Endothelial cell of umbilical vein (primary cell): Measurements from ENCODE around the gene EHMT1. TPM values are rescaled to one million over a fixed set of nuclear protein-coding genes. Genes with fewer than 3 reads are reported as not detected.

Experiments used
- BruUV-seq: library from RNA; stranded (reverse); fragments of 400-500 nt; replicated peaks from 2 replicates; lab custom pipeline; 2021; lab: Mats Ljungman, UMichigan
- CTCF ChIA-PET: fragments of 300-600, 350-600 bp; sonication (Branson Sonifier 250); formaldehyde crosslinking; loops from one replicate; lab custom pipeline; 2021; ENCODE audit warnings: antibody characterized with exemption, inconsistent platforms; lab: Charles Lee
- POLR2A ChIA-PET: fragments of 300-600, 350-600 bp; sonication (Branson Sonifier 250); formaldehyde crosslinking; loops from one replicate; lab custom pipeline; 2021; ENCODE audit warnings: antibody characterized with exemption, inconsistent platforms; lab: Charles Lee
- DNase-seq: peaks from one replicate; pipeline ENCODE4 v3.0.0-alpha.2; 2011; ENCODE audit warnings: low read depth, low spot score
- FAIRE-seq: peaks from 2 replicates; lab custom pipeline; 2011; peaks lifted over from hg19 to GRCh38; lab: Jason Lieb, UNC
- H2AFZ ChIP-seq: 2 replicates; pipeline ENCODE4 v1.6.0; 2012; ENCODE audit warnings: low read depth, low read length, control low read depth, inconsistent platforms
- H3K27ac ChIP-seq: 2 replicates; pipeline ENCODE4 v1.5.1; 2011; ENCODE audit warnings: low read depth, mild to moderate bottlenecking, control low read depth, low read length, moderate library complexity; ENCODE audit not compliant: insufficient read depth
- H3K27me3 ChIP-seq, 2 experiments: 2 replicates each; pipeline versions ENCODE4 v1.6.0 to v1.6.1; 2011; ENCODE audit warnings: low read length in 2 of 2, mixed read lengths in 1 of 2; ENCODE audit not compliant: control insufficient read depth in 2 of 2, insufficient read depth in 2 of 2
- H3K36me3 ChIP-seq, 2 experiments: 2 replicates in 1 of 2; 3 replicates in 1 of 2; pipeline ENCODE4 v1.5.1; 2011; ENCODE audit warnings: low read length in 2 of 2, mild to moderate bottlenecking in 1 of 2, moderate library complexity in 1 of 2; ENCODE audit not compliant: control insufficient read depth in 2 of 2, insufficient read depth in 2 of 2; ENCODE audit errors: extremely low read depth in 1 of 2
- H3K4me1 ChIP-seq: 3 replicates; pipeline ENCODE4 v1.5.1; 2011; ENCODE audit warnings: mild to moderate bottlenecking, low read length; ENCODE audit not compliant: control insufficient read depth, insufficient read depth; ENCODE audit errors: extremely low read depth
- H3K4me2 ChIP-seq: 2 replicates; pipeline ENCODE4 v1.6.1; 2011; ENCODE audit warnings: low read length, control low read depth, mixed read lengths; ENCODE audit not compliant: insufficient read depth
- H3K4me3 ChIP-seq, 3 experiments: fragments of 200-600 bp in 1 of 3; sonication (generic), shearing (Covaris generic) in 1 of 3; replicated peaks in 1 of 3; 2 replicates each; pipeline ENCODE4 v1.5.1; 2011 to 2016; ENCODE audit warnings: control low read depth in 3 of 3, low read length in 3 of 3, mild to moderate bottlenecking in 2 of 3, inconsistent platforms in 1 of 3, low read depth in 1 of 3, moderate library complexity in 1 of 3; ENCODE audit not compliant: insufficient read depth in 1 of 3
- H3K79me2 ChIP-seq: 2 replicates; pipeline ENCODE4 v1.6.0; 2012; ENCODE audit warnings: low read length, inconsistent platforms; ENCODE audit not compliant: control insufficient read depth, insufficient read depth
- H3K9ac ChIP-seq: replicated peaks from 2 replicates; pipeline ENCODE3; 2011; ENCODE audit warnings: low read length, control low read depth; ENCODE audit not compliant: insufficient read depth; ENCODE audit errors: extremely low read depth
- H3K9me1 ChIP-seq: replicated peaks from 3 replicates; pipeline ENCODE4 v1.6.0; 2011; ENCODE audit warnings: mild to moderate bottlenecking, low read length; ENCODE audit not compliant: control insufficient read depth, insufficient read depth; ENCODE audit errors: extremely low read depth
- H3K9me3 ChIP-seq: replicated peaks from 2 replicates; pipeline ENCODE4 v1.5.1; 2012; ENCODE audit warnings: low read length, inconsistent platforms; ENCODE audit not compliant: control insufficient read depth, insufficient read depth
- H4K20me1 ChIP-seq: replicated peaks from 2 replicates; pipeline ENCODE3; 2011; ENCODE audit warnings: mild to moderate bottlenecking, low read length; ENCODE audit not compliant: control insufficient read depth, insufficient read depth; ENCODE audit errors: extremely low read depth
- EZH2 ChIP-seq: IDR thresholded peaks from 2 replicates; pipeline ENCODE4 v1.6.1; 2012; ENCODE audit warnings: borderline replicate concordance, low read depth, mild to moderate bottlenecking, moderate library complexity, low read length, inconsistent platforms; ENCODE audit not compliant: severe bottlenecking
- FOS ChIP-seq: IDR thresholded peaks from 2 replicates; pipeline ENCODE4 v1.6.1; 2011; ENCODE audit warnings: mild to moderate bottlenecking, low read length, moderate library complexity, borderline replicate concordance; ENCODE audit not compliant: insufficient read depth
- GATA2 ChIP-seq: IDR thresholded peaks from 2 replicates; pipeline ENCODE4 v1.7.0; 2011; ENCODE audit warnings: low read depth, mild to moderate bottlenecking, moderate library complexity, mixed read lengths, low read length; ENCODE audit not compliant: insufficient read length, insufficient read depth
- JUN ChIP-seq: IDR thresholded peaks from 2 replicates; pipeline ENCODE4 v1.6.1; 2011; ENCODE audit warnings: borderline replicate concordance, low read depth; ENCODE audit not compliant: insufficient read length, insufficient read depth
- MYC ChIP-seq: IDR thresholded peaks from one replicate; pipeline ENCODE4 v1.6.1; 2011; ENCODE audit warnings: mild to moderate bottlenecking, low read depth, low read length
- POLR2A ChIP-seq: IDR thresholded peaks from 2 replicates; pipeline ENCODE4 v1.6.1; 2012; ENCODE audit warnings: low read depth, mild to moderate bottlenecking, control low read depth, low read length
- POLR2AphosphoS5 ChIP-seq: IDR thresholded peaks from 2 replicates; pipeline ENCODE4 v1.6.1; 2012; ENCODE audit warnings: low read depth, mild to moderate bottlenecking, control low read depth, low read length, moderate library complexity; ENCODE audit not compliant: insufficient read depth
- dilution Hi-C: fragments of 300-500 bp; cut with MboI; formaldehyde crosslinking; loops from one replicate; pipeline ENCODE4 v1.15.0; 2019; ENCODE audit warnings: low sequenced_read_pairs; ENCODE audit not compliant: extremely low pct_ligation_motif_present
- intact Hi-C: fragments of 100-400 bp; cut with micrococcal nuclease; formaldehyde crosslinking; loops from one replicate; pipeline ENCODE4 v1.10.0; 2022
- polyA plus RNA-seq, 4 experiments: library from polyadenylated mRNA; depleted of rRNA in 3 of 4; stranded (reverse) in 3 of 4; unstranded in 1 of 4; fragments of >200 nt; gene quantifications; 2 replicates each; pipeline versions ENCODE4 v1.2.1 to v1.2.3, GENCODE V29; 2011 to 2012; ENCODE audit warnings: missing spikeins in 1 of 4
- total RNA-seq: library from RNA; stranded (reverse); gene quantifications from 2 replicates; pipeline ENCODE4 v1.2.3, GENCODE V29; 2021
- TF ChIP-seq, protein P1 (sequence below): IDR thresholded peaks from 2 replicates; pipeline ENCODE4 v1.6.1; 2011; ENCODE audit not compliant: insufficient read depth, insufficient read length
- TF ChIP-seq, protein P2 (sequence below), 2 donors: IDR thresholded peaks; 1 replicate in 1 of 2; 2 replicates in 1 of 2; pipeline ENCODE4 v1.5.1; 2011; ENCODE audit warnings: low read length in 2 of 2, mild to moderate bottlenecking in 2 of 2, moderate library complexity in 2 of 2, control low read depth in 1 of 2, inconsistent platforms in 1 of 2, low read depth in 1 of 2; ENCODE audit not compliant: insufficient read depth in 1 of 2; ENCODE audit errors: extremely low read depth in 1 of 2

The EHMT1 gene
- total and polyA plus RNA-seq, 2 donors (not counting 3 experiments of a cell fraction or from before 2014, with no cell fraction given), result 48.2 to 104 TPM

DNA sequence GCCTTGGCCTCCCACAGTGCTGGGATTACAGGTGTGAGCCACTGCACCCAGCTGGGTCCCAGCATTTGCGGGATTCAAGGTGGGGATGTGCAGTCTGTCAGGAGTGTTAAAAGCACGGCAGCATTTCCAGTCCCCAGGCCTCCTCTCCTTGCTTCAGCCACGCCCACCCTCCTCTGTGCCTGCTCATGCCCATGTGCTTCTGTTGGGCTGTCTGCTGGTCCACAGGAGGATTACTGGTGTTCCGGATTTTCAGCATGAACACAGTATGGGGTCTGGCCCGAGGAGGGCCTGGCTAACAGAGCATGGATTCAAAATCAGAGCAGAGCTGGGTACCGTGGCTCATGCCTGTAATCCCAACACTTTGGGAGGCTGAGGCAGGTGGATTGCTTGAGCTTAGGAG, 7.9 kb upstream of the EHMT1 start:
- no peaks in the 10 kb centered on the region for H3K27me3 ChIP-seq
- H3K4me3 ChIP-seq, result no peak overlapping the region
- no peaks in the 10 kb centered on the region for H3K79me2 ChIP-seq
- H3K9ac ChIP-seq, result no peak overlapping the region
- ChIA-PET CTCF (no interaction called here), POLR2A (no interaction called here)
- dilution Hi-C loops, result no loop called here
- BruUV-seq, result no TSS peak
- no peak overlapping the region for H3K27ac ChIP-seq
- H3K9me1 ChIP-seq, result no peaks in the 10 kb centered on the region
- DNase-seq, result no peak
- intact Hi-C loops, result no loop called here
- peaks cover 0 to 13% of the 10 kb centered on the region in 2 experiments for H3K36me3 ChIP-seq
- H4K20me1 ChIP-seq, result no peaks in the 10 kb centered on the region
- H3K4me2 ChIP-seq, result no peak overlapping the region
- H3K9me3 ChIP-seq, result no peaks in the 10 kb centered on the region
- peaks cover 11% of the 10 kb centered on the region for H3K4me1 ChIP-seq
- FAIRE-seq, result no peak
- TF ChIP-seq POLR2AphosphoS5 (no peak), POLR2A (no peak), FOS (no peak), JUN (no peak), MYC (no peak), GATA2 (no peak), EZH2 (no peak)
- TF ChIP-seq, protein P1, sequence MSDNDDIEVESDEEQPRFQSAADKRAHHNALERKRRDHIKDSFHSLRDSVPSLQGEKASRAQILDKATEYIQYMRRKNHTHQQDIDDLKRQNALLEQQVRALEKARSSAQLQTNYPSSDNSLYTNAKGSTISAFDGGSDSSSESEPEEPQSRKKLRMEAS, result no peak
- TF ChIP-seq, protein P2, sequence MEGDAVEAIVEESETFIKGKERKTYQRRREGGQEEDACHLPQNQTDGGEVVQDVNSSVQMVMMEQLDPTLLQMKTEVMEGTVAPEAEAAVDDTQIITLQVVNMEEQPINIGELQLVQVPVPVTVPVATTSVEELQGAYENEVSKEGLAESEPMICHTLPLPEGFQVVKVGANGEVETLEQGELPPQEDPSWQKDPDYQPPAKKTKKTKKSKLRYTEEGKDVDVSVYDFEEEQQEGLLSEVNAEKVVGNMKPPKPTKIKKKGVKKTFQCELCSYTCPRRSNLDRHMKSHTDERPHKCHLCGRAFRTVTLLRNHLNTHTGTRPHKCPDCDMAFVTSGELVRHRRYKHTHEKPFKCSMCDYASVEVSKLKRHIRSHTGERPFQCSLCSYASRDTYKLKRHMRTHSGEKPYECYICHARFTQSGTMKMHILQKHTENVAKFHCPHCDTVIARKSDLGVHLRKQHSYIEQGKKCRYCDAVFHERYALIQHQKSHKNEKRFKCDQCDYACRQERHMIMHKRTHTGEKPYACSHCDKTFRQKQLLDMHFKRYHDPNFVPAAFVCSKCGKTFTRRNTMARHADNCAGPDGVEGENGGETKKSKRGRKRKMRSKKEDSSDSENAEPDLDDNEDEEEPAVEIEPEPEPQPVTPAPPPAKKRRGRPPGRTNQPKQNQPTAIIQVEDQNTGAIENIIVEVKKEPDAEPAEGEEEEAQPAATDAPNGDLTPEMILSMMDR (IDR thresholded peaks at IDR 0.05; ENCODE audit: extremely low read depth in 1 of 2, insufficient read depth in 1 of 2, low read depth in 1 of 2, low read length in 2 of 2), result no peak
- H2AFZ ChIP-seq, result no peak overlapping the region
